GM23248 (cell line): ENCODE measurements around the gene PRKCB. TPM values are rescaled to one million over a fixed set of nuclear protein-coding genes. Genes with fewer than 3 reads are reported as not detected.

Experiments used
- DNase-seq: peaks from one replicate; pipeline ENCODE4 v3.0.0-alpha.2; 2015
- H2AFZ ChIP-seq: fragments of 200-600 bp; sonication (generic); 2 replicates; pipeline ENCODE4 v1.6.1; 2016; ENCODE audit warnings: antibody characterized with exemption
- H3F3A ChIP-seq: fragments of 200-600 bp; sonication (generic); 2 replicates; pipeline ENCODE4 v1.6.1; 2016; ENCODE audit warnings: mild to moderate bottlenecking, antibody characterized with exemption, mixed run types; ENCODE audit not compliant: insufficient read depth
- H3K27ac ChIP-seq: fragments of 200-600 bp; sonication (generic); 2 replicates; pipeline ENCODE4 v1.5.1; 2016; ENCODE audit warnings: mild to moderate bottlenecking
- H3K27me3 ChIP-seq: fragments of 200-600 bp; sonication (generic); replicated peaks from 2 replicates; pipeline ENCODE4 v1.6.1; 2016; ENCODE audit warnings: mild to moderate bottlenecking; ENCODE audit not compliant: insufficient read depth
- H3K36me3 ChIP-seq: fragments of 200-600 bp; sonication (generic); 2 replicates; pipeline ENCODE4 v1.6.1; 2016; ENCODE audit warnings: low read depth, mild to moderate bottlenecking
- H3K4me1 ChIP-seq: fragments of 200-600 bp; sonication (generic); 2 replicates; pipeline ENCODE4 v1.6.1; 2016; ENCODE audit warnings: mild to moderate bottlenecking; ENCODE audit not compliant: insufficient read depth
- H3K4me2 ChIP-seq: fragments of 200-600 bp; sonication (generic); one replicate; pipeline ENCODE4 v1.6.1; 2016; ENCODE audit warnings: mild to moderate bottlenecking; ENCODE audit not compliant: unreplicated experiment
- H3K4me3 ChIP-seq: fragments of 200-600 bp; sonication (generic); 2 replicates; pipeline ENCODE4 v1.5.1; 2016; ENCODE audit warnings: mild to moderate bottlenecking
- H3K79me2 ChIP-seq: fragments of 200-600 bp; sonication (generic); 2 replicates; pipeline ENCODE4 v1.6.1; 2016; ENCODE audit warnings: mild to moderate bottlenecking; ENCODE audit not compliant: insufficient read depth
- H3K9ac ChIP-seq: fragments of 200-600 bp; sonication (generic); 2 replicates; pipeline ENCODE4 v1.6.1; 2016; ENCODE audit warnings: mild to moderate bottlenecking
- H3K9me2 ChIP-seq: fragments of 200-600 bp; sonication (generic); 2 replicates; pipeline ENCODE4 v1.6.1; 2016; ENCODE audit warnings: mixed run types, mild to moderate bottlenecking, moderate library complexity; ENCODE audit not compliant: insufficient read depth
- H3K9me3 ChIP-seq: fragments of 200-600 bp; sonication (generic); one replicate; pipeline ENCODE4 v1.6.1; 2017; ENCODE audit warnings: low read depth
- H4K20me1 ChIP-seq: fragments of 200-600 bp; sonication (generic); 2 replicates; pipeline ENCODE4 v1.6.0; 2016; ENCODE audit not compliant: insufficient read depth
- EZH2 ChIP-seq: fragments of 200-600 bp; sonication (generic); IDR thresholded peaks from 2 replicates; pipeline ENCODE4 v1.6.1; 2018; ENCODE audit warnings: antibody characterized with exemption, mild to moderate bottlenecking; ENCODE audit not compliant: insufficient read depth, poor library complexity, severe bottlenecking
- EZH2phosphoT487 ChIP-seq: fragments of 200-600 bp; sonication (generic); IDR thresholded peaks from 2 replicates; pipeline ENCODE4 v1.6.1; 2018; ENCODE audit warnings: antibody characterized with exemption, moderate library complexity, mild to moderate bottlenecking, low read depth; ENCODE audit not compliant: insufficient read depth
- WGBS, 2 experiments: methylation state at CpG; one replicate each; pipeline ENCODE4 v1.1.6; 2015 to 2017; ENCODE audit warnings: low lambda C conversion rate in 2 of 2, low coverage in 1 of 2; ENCODE audit errors: missing lambda C conversion rate in 2 of 2; 5-methylcytosine and 5-hydroxymethylcytosine counted together
- in situ Hi-C: fragments of 300-500 bp; cut with MboI; formaldehyde crosslinking; loops from 2 replicates; pipeline ENCODE4 v1.15.0; 2020
- polyA plus RNA-seq: library from polyadenylated mRNA; unstranded; fragments of >200 nt; fragmentation: Nextera tagmentation; extraction: Ambion mirVana; gene quantifications from 2 replicates; pipeline ENCODE4 v1.2.1, GENCODE V29; 2016
- total RNA-seq: library from RNA; depleted of rRNA; stranded (reverse); fragments of >200 nt; shearing (Covaris generic); gene quantifications from 2 replicates; pipeline ENCODE4 v1.2.3, GENCODE V29; 2014

PRKCB gene
- total and polyA plus RNA-seq, 2 experiments from 2014 or later = not detected

GRCh38 chr16:24218299-24218698, 382.5 kb downstream of the PRKCB start:
- no peaks in the 10 kb centered on the region for H3K4me1 ChIP-seq
- no peaks in the 10 kb centered on the region for H3K36me3 ChIP-seq
- H3K9ac ChIP-seq = no peak overlapping the region
- H3K27ac ChIP-seq = no peak overlapping the region
- in situ Hi-C loops = no loop called here
- no peaks in the 10 kb centered on the region for H3K27me3 ChIP-seq
- H3K9me2 ChIP-seq = no peaks in the 10 kb centered on the region
- 44% methylated on average over 4 of the region's 4 CpGs for WGBS, 2 experiments
- no peaks in the 10 kb centered on the region for H3F3A ChIP-seq
- H3K9me3 ChIP-seq = no peaks in the 10 kb centered on the region
- no peak overlapping the region for H2AFZ ChIP-seq
- H3K4me3 ChIP-seq = no peak overlapping the region
- DNase-seq = no peak
- H3K4me2 ChIP-seq = no peak overlapping the region
- H3K79me2 ChIP-seq = no peaks in the 10 kb centered on the region
- no peaks in the 10 kb centered on the region for H4K20me1 ChIP-seq
- TF ChIP-seq EZH2phosphoT487 (no peak), EZH2 (no peak)

- in situ Hi-C loops = no loop called here
- Histone ChIP-seq H3K4me1 (no peaks in the 10 kb centered on the region), H3K9me2 (no peaks in the 10 kb centered on the region), H3K9me3 (no peaks in the 10 kb centered on the region), H3K27ac (no peak overlapping the region), H2AFZ (no peak overlapping the region), H3K4me3 (no peak overlapping the region), H3K27me3 (no peaks in the 10 kb centered on the region), H3F3A (no peaks in the 10 kb centered on the region), H4K20me1 (no peaks in the 10 kb centered on the region), H3K36me3 (no peaks in the 10 kb centered on the region), H3K9ac (no peak overlapping the region), H3K4me2 (no peak overlapping the region), H3K79me2 (no peaks in the 10 kb centered on the region)
- no peak for TF ChIP-seq EZH2phosphoT487
- no peak for DNase-seq
- WGBS, 2 experiments = 26 to 33% methylated on average over 2 of the region's 2 CpGs
Measured at GRCh38 chr16:24221219-24221618, 385.4 kb downstream of the PRKCB start.

DNA sequence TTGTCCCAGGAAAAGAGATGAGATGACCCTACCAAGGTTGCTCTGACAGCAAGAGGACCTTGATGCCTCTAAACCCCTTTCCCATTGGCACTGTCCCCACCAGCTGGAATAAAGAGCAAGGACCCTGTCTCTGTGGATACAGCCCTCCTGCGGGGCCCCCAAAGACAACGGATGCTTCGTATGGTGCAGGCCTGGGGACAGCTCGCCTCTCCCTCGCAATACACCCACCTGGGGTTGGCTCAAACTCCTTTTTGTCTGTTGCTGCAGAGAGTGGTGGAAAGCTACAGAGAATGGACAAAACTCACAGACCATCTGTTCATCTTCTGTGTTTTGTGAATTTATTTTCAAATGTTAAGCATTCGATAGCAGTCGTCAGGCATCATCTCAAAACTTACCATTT, 392.7 kb downstream of the PRKCB start:
- no peak for TF ChIP-seq EZH2
- no peak for TF ChIP-seq EZH2phosphoT487
- Histone ChIP-seq H3K4me2 (no peak overlapping the region), H3K79me2 (no peaks in the 10 kb centered on the region), H3K9me3 (no peaks in the 10 kb centered on the region), H3K4me3 (no peak overlapping the region), H3K4me1 (no peaks in the 10 kb centered on the region), H4K20me1 (no peaks in the 10 kb centered on the region), H3K27ac (no peak overlapping the region), H2AFZ (no peak overlapping the region), H3F3A (no peaks in the 10 kb centered on the region), H3K36me3 (no peaks in the 10 kb centered on the region), H3K9me2 (no peaks in the 10 kb centered on the region), H3K9ac (no peak overlapping the region), H3K27me3 (no peaks in the 10 kb centered on the region)
- WGBS, 2 experiments = 41 to 47% methylated on average over 7 of the region's 7 CpGs
- in situ Hi-C loops = no loop called here
- no peak for DNase-seq

GRCh38 chr16:24232936-24233335, 397.2 kb downstream of the PRKCB start:
- Histone ChIP-seq H3K9ac (no peak overlapping the region), H3K9me2 (no peaks in the 10 kb centered on the region), H3K4me2 (no peak overlapping the region), H3K27ac (no peak overlapping the region), H3K27me3 (no peaks in the 10 kb centered on the region), H4K20me1 (no peaks in the 10 kb centered on the region), H3K9me3 (no peaks in the 10 kb centered on the region), H3K36me3 (no peaks in the 10 kb centered on the region), H3F3A (no peaks in the 10 kb centered on the region), H3K4me3 (no peak overlapping the region), H3K4me1 (no peaks in the 10 kb centered on the region), H3K79me2 (no peaks in the 10 kb centered on the region), H2AFZ (no peak overlapping the region)
- in situ Hi-C loops = no loop called here
- TF ChIP-seq EZH2 (no peak), EZH2phosphoT487 (no peak)
- WGBS, 2 experiments = 33 to 36% methylated on average over 2 of the region's 2 CpGs
- no peak for DNase-seq

DNA sequence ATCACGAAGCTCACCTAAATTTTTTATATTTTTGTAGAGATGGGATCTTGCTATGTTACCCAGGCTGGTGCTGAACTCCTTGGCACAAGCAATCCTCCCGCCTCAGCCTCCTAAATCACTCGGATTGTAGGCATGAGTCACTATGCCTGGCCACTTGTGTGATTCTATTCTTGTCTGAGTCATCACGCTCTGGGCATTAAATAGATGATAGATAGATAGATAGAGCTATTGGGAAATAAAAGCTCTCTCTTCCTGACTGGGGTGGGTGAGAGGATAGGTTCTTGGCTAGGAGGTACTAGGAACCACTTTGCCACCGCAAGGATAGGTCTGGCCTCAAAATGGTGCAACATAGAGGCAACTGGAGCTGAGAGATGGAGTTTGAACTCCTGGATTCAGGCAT, 399.0 kb downstream of the PRKCB start:
- Histone ChIP-seq H3K9ac (no peak overlapping the region), H3K27me3 (no peaks in the 10 kb centered on the region), H3K27ac (no peak overlapping the region), H3K79me2 (no peaks in the 10 kb centered on the region), H3K4me3 (no peak overlapping the region), H3K9me3 (no peaks in the 10 kb centered on the region), H3K4me2 (no peak overlapping the region), H3F3A (no peaks in the 10 kb centered on the region), H3K9me2 (no peaks in the 10 kb centered on the region), H4K20me1 (no peaks in the 10 kb centered on the region), H3K36me3 (no peaks in the 10 kb centered on the region), H3K4me1 (no peaks in the 10 kb centered on the region), H2AFZ (no peak overlapping the region)
- no peak for TF ChIP-seq EZH2phosphoT487
- no peak for TF ChIP-seq EZH2
- no peak for DNase-seq
- in situ Hi-C loops = no loop called here
- 32 to 44% methylated on average over 5 of the region's 5 CpGs for WGBS, 2 experiments
